GM12878 (cell line): ENCODE data around the gene BDKRB2.

Experiments used
- CTCF ChIP-seq, 3 experiments: IDR thresholded peaks in 2 of 3; conservative IDR thresholded peaks in 1 of 3; 2 replicates each; pipeline ENCODE4 v1.5.1; 2011; ENCODE audit warnings: low read depth in 3 of 3, low read length in 3 of 3, mild to moderate bottlenecking in 3 of 3, control low read depth in 2 of 3, moderate library complexity in 2 of 3, inconsistent platforms in 1 of 3, mixed read lengths in 1 of 3; ENCODE audit not compliant: control insufficient read depth in 2 of 3, insufficient read depth in 1 of 3; ENCODE audit errors: extremely low read depth in 1 of 3
- E2F8 ChIP-seq: fragments of 450-650 bp; IDR thresholded peaks from 2 replicates; pipeline ENCODE4 v1.6.1; 2018; ENCODE audit warnings: mild to moderate bottlenecking, low read depth, moderate library complexity; ENCODE audit not compliant: partially characterized antibody
- HCFC1 ChIP-seq: fragments of 150-350 bp; IDR thresholded peaks from 2 replicates; pipeline ENCODE4 v1.6.1; 2014; ENCODE audit warnings: low read length
- NFYA ChIP-seq: IDR thresholded peaks from 2 replicates; pipeline ENCODE4 v1.6.1; 2011; ENCODE audit warnings: low read depth, mild to moderate bottlenecking, low read length, improper control_type of control experiment, borderline replicate concordance
- RAD51 ChIP-seq: fragments of 450-650 bp; IDR thresholded peaks from 2 replicates; pipeline ENCODE4 v1.6.1; 2016; ENCODE audit warnings: moderate library complexity, mild to moderate bottlenecking, inconsistent platforms
- SP1 ChIP-seq: IDR thresholded peaks from one replicate; pipeline ENCODE4 v1.6.1; 2011; ENCODE audit warnings: low read depth, low read length
- TAF1 ChIP-seq: IDR thresholded peaks from 2 replicates; pipeline ENCODE4 v1.6.1; 2011; ENCODE audit warnings: mild to moderate bottlenecking, low read depth, low read length, borderline replicate concordance
- ZBTB11 ChIP-seq: fragments of 450-650 bp; formaldehyde crosslinking; IDR thresholded peaks from 2 replicates; pipeline ENCODE4 v1.5.0; 2022; ENCODE audit warnings: mild to moderate bottlenecking, missing genetic modification characterization
- ZBTB33 ChIP-seq: fragments of 450-650 bp; IDR thresholded peaks from 2 replicates; pipeline ENCODE4 v1.6.1; 2017; ENCODE audit warnings: mild to moderate bottlenecking

- no peak for TF ChIP-seq HCFC1
- TF ChIP-seq NFYA = no peak
- no peak for TF ChIP-seq RAD51
- TF ChIP-seq ZBTB33 = no peak
- TF ChIP-seq E2F8 = no peak
- TF ChIP-seq SP1 = no peak
- TF ChIP-seq ZBTB11 (CRISPR knock-in tag) = no peak
- no peak for TF ChIP-seq CTCF (IDR thresholded peaks at IDR 0.05 in 2 of 3, conservative IDR thresholded peaks at IDR 0.05 in 1 of 3; ENCODE audit: control insufficient read depth in 2 of 3, extremely low read depth in 1 of 3, insufficient read depth in 1 of 3, low read depth in 3 of 3, low read length in 3 of 3)
- TF ChIP-seq TAF1 = no peak
Observed at GRCh38 chr14:96164861-96165490, 39.7 kb upstream of the BDKRB2 start.
